SK-N-SH (cell line): ENCODE data around the gene RNPEPL1. TPM values are rescaled to one million over a fixed set of nuclear protein-coding genes. Genes with fewer than 3 reads are reported as not detected.

Source experiments
- CTCF ChIA-PET: fragments of 300-600, 350-600 bp; formaldehyde crosslinking; extraction: SDS; loops from one replicate; lab custom pipeline; 2021; lab: Yijun Ruan, JAX
- POLR2A ChIA-PET: fragments of 350-600 bp; sonication (Branson Sonifier 250); formaldehyde crosslinking; extraction: SDS; loops from one replicate; lab custom pipeline; 2020; ENCODE audit warnings: antibody characterized with exemption, inconsistent platforms; lab: Yijun Ruan, JAX
- DNase-seq: peaks from one replicate; pipeline ENCODE4 v3.0.0; 2012
- H2AFZ ChIP-seq: fragments of 200-600 bp; sonication (generic); 2 replicates; pipeline ENCODE4 v1.8.1; 2016; ENCODE audit warnings: antibody characterized with exemption, mild to moderate bottlenecking, low read depth
- H3F3A ChIP-seq: fragments of 200-600 bp; sonication (generic); replicated peaks from 2 replicates; pipeline ENCODE3; 2016; ENCODE audit warnings: antibody characterized with exemption, mild to moderate bottlenecking; ENCODE audit not compliant: insufficient read depth
- H3K27ac ChIP-seq, 2 experiments: fragments of 200-500 bp in 1 of 2; fragments of 200-600 bp in 1 of 2; sonication (Bioruptor generic) in 1 of 2; sonication (generic), shearing (Covaris generic) in 1 of 2; 2 replicates each; pipeline versions ENCODE4 v1.5.1 to v1.6.1; 2014 to 2016; ENCODE audit warnings: low read depth in 2 of 2, inconsistent platforms in 1 of 2, low read length in 1 of 2, mild to moderate bottlenecking in 1 of 2, mixed read lengths in 1 of 2
- H3K27me3 ChIP-seq: fragments of 200-600 bp; sonication (generic), shearing (Covaris generic); 2 replicates; pipeline ENCODE4 v1.6.1; 2016; ENCODE audit warnings: mixed run types; ENCODE audit not compliant: insufficient read depth
- H3K36me3 ChIP-seq, 2 experiments: fragments of 200-500 bp in 1 of 2; fragments of 200-600 bp in 1 of 2; sonication (Bioruptor generic) in 1 of 2; sonication (generic) in 1 of 2; replicated peaks in 1 of 2; 2 replicates each; pipeline versions ENCODE3 to v1.5.1; 2014 to 2016; ENCODE audit warnings: low read length in 1 of 2, mild to moderate bottlenecking in 1 of 2; ENCODE audit not compliant: insufficient read depth in 2 of 2, control insufficient read depth in 1 of 2
- H3K4me1 ChIP-seq, 2 experiments: fragments of 200-500 bp in 1 of 2; fragments of 200-600 bp in 1 of 2; sonication (Bioruptor generic) in 1 of 2; sonication (generic), shearing (Covaris generic) in 1 of 2; 2 replicates each; pipeline versions ENCODE4 v1.5.1 to v1.6.1; 2014 to 2016; ENCODE audit warnings: low read depth in 1 of 2, low read length in 1 of 2, mixed run types in 1 of 2; ENCODE audit not compliant: insufficient read depth in 2 of 2, control insufficient read depth in 1 of 2
- H3K4me2 ChIP-seq: fragments of 200-600 bp; sonication (generic), shearing (Covaris generic); 2 replicates; pipeline ENCODE4 v1.6.1; 2017; ENCODE audit warnings: mixed run types
- H3K4me3 ChIP-seq, 2 experiments: fragments of 200-500 bp in 1 of 2; fragments of 200-600 bp in 1 of 2; sonication (Bioruptor generic) in 1 of 2; sonication (generic), shearing (Covaris generic) in 1 of 2; 2 replicates each; pipeline versions ENCODE4 v1.5.1 to v1.8.1; 2014 to 2016; ENCODE audit warnings: low read depth in 2 of 2, inconsistent platforms in 1 of 2, low read length in 1 of 2, mild to moderate bottlenecking in 1 of 2, mixed read lengths in 1 of 2, moderate library complexity in 1 of 2
- H3K79me2 ChIP-seq: fragments of 200-600 bp; sonication (generic); 2 replicates; pipeline ENCODE4 v1.8.1; 2017; ENCODE audit warnings: mild to moderate bottlenecking; ENCODE audit not compliant: insufficient read depth
- H3K9ac ChIP-seq: fragments of 200-600 bp; sonication (generic); 2 replicates; pipeline ENCODE4 v1.6.1; 2017; ENCODE audit warnings: mixed run types
- H3K9me2 ChIP-seq: fragments of 200-600 bp; sonication (generic); 2 replicates; pipeline ENCODE4 v1.6.1; 2017; ENCODE audit warnings: mixed run types
- H3K9me3 ChIP-seq: fragments of 200-600 bp; sonication (generic); 2 replicates; pipeline ENCODE4 v1.6.1; 2017; ENCODE audit warnings: mixed run types, mild to moderate bottlenecking, moderate library complexity
- H4K20me1 ChIP-seq: fragments of 200-600 bp; sonication (generic); 2 replicates; pipeline ENCODE4 v1.6.1; 2017; ENCODE audit warnings: mild to moderate bottlenecking, mixed run types; ENCODE audit not compliant: insufficient read depth
- EP300 ChIP-seq, 2 experiments: IDR thresholded peaks; 2 replicates each; pipeline versions ENCODE4 v1.4.0 to v1.6.1; 2012; ENCODE audit warnings: borderline replicate concordance in 1 of 2, low read depth in 1 of 2, low read length in 1 of 2
- EZH2phosphoT487 ChIP-seq: fragments of 200-600 bp; sonication (generic); IDR thresholded peaks from 2 replicates; pipeline ENCODE4 v1.6.1; 2017; ENCODE audit warnings: low read depth, mixed run types, mild to moderate bottlenecking, antibody characterized with exemption, moderate library complexity, borderline replicate concordance
- JUND ChIP-seq: IDR thresholded peaks from 2 replicates; pipeline ENCODE4 v1.4.0; 2012
- MEF2A ChIP-seq: IDR thresholded peaks from 2 replicates; pipeline ENCODE4 v1.4.0; 2012; ENCODE audit warnings: low read depth, borderline replicate concordance
- MXI1 ChIP-seq: IDR thresholded peaks from 2 replicates; pipeline ENCODE4 v1.6.1; 2012; ENCODE audit warnings: mild to moderate bottlenecking, low read depth, low read length, improper control_type of control experiment
- RCOR1 ChIP-seq: fragments of 150-350 bp; IDR thresholded peaks from 2 replicates; pipeline ENCODE4 v1.6.1; 2017; ENCODE audit warnings: antibody characterized with exemption, low read length
- RFX5 ChIP-seq: IDR thresholded peaks from 2 replicates; pipeline ENCODE4 v1.6.1; 2012; ENCODE audit warnings: mild to moderate bottlenecking, improper control_type of control experiment, low read length
- RXRA ChIP-seq: IDR thresholded peaks from 2 replicates; pipeline ENCODE4 v1.4.0; 2012; ENCODE audit warnings: low read depth, mild to moderate bottlenecking, borderline replicate concordance
- TAF1 ChIP-seq: IDR thresholded peaks from 2 replicates; pipeline ENCODE4 v1.6.1; 2012; ENCODE audit warnings: low read depth, mild to moderate bottlenecking, low read length, moderate library complexity, borderline replicate concordance
- WGBS: methylation state at CpG from one replicate; pipeline ENCODE4 v1.1.6; 2017; ENCODE audit warnings: low lambda C conversion rate; 5-methylcytosine and 5-hydroxymethylcytosine counted together
- polyA plus RNA-seq, 3 experiments: library from polyadenylated mRNA; depleted of rRNA; stranded (reverse); fragments of >200 nt; gene quantifications; 2 replicates each; pipeline ENCODE4 v1.2.3, GENCODE V29; 2012
- TF ChIP-seq, protein P1 (sequence below): fragments of 200-600 bp; sonication (generic); IDR thresholded peaks from 2 replicates; pipeline ENCODE4 v1.6.1; 2017; ENCODE audit warnings: antibody characterized with exemption, mild to moderate bottlenecking, moderate library complexity
- TF ChIP-seq, protein P2 (sequence below): IDR thresholded peaks from 2 replicates; pipeline ENCODE4; 2012
- TF ChIP-seq, protein P3 (sequence below): IDR thresholded peaks from 2 replicates; pipeline ENCODE4 v1.4.0; 2012; ENCODE audit warnings: low read depth, borderline replicate concordance
- TF ChIP-seq, protein P4 (sequence below): fragments of 150-350 bp; IDR thresholded peaks from 2 replicates; pipeline ENCODE4 v1.6.1; 2016; ENCODE audit warnings: mild to moderate bottlenecking, low read depth, low read length

Gene RNPEPL1
- polyA plus RNA-seq, 1 of the 3 experiments (the other 2 are of a cell fraction) = 14.3 TPM

DNA sequence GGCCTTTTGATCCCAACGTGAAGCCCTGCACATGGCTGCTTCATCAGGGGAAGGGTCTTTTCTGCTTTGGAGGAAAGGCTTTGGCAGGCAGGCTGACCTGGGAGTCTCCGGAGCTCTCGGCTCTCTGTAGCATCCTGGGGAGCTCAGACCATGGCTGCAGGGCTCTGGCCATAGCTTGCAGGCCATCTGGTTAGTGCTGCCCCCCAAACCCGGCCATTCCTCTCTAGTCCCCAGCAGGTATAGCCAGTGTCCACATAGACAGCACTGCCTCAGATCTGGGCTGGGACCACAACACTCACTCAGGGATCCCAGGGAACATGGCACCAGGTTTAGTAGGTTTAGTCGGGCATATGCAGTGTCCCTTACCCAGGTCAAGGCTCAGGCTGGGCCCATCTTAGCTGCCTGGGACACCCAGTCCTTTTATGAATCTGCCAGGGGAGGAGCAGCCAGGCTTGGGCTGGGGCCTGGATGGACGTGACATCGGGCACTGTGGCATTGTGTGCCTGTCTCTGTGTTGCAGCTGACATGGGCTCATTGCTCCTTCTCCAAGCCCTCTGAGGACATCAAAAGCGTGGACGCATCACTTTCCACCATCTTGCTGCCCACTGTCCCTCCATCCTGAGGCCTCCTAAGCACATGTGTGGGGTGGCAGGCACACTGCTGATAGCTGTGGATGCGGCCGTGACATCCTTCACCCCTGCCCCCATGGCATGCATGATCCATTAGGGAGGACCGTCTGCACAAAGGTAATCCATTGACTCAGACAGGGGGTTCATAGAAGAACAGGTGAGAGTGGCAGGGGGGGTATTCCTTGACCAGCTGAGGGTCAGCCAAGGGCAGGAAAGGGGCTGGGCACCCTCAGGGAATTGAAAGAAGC is 37.8 kb downstream of the RNPEPL1 start:
- no peak overlapping the region for H2AFZ ChIP-seq
- TF ChIP-seq MXI1 (no peak), EZH2phosphoT487 (no peak)
- TF ChIP-seq, protein P1, sequence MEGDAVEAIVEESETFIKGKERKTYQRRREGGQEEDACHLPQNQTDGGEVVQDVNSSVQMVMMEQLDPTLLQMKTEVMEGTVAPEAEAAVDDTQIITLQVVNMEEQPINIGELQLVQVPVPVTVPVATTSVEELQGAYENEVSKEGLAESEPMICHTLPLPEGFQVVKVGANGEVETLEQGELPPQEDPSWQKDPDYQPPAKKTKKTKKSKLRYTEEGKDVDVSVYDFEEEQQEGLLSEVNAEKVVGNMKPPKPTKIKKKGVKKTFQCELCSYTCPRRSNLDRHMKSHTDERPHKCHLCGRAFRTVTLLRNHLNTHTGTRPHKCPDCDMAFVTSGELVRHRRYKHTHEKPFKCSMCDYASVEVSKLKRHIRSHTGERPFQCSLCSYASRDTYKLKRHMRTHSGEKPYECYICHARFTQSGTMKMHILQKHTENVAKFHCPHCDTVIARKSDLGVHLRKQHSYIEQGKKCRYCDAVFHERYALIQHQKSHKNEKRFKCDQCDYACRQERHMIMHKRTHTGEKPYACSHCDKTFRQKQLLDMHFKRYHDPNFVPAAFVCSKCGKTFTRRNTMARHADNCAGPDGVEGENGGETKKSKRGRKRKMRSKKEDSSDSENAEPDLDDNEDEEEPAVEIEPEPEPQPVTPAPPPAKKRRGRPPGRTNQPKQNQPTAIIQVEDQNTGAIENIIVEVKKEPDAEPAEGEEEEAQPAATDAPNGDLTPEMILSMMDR = no peak
- TF ChIP-seq, protein P2, sequence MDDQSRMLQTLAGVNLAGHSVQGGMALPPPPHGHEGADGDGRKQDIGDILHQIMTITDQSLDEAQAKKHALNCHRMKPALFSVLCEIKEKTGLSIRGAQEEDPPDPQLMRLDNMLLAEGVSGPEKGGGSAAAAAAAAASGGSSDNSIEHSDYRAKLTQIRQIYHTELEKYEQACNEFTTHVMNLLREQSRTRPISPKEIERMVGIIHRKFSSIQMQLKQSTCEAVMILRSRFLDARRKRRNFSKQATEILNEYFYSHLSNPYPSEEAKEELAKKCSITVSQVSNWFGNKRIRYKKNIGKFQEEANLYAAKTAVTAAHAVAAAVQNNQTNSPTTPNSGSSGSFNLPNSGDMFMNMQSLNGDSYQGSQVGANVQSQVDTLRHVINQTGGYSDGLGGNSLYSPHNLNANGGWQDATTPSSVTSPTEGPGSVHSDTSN = no peak
- CTCF ChIA-PET = interaction anchor here (0.6 to 3.6 kb wide), 6 partner anchors 9 to 40 kb away, joined by 3 to 15 read pairs (median 6); no protein-coding TSS in a partner anchor
- H3K4me3 ChIP-seq = no peak overlapping the region
- no peak overlapping the region for H3K4me2 ChIP-seq
- H3K9me3 ChIP-seq = no peaks in the 10 kb centered on the region
- no peaks in the 10 kb centered on the region for H3K79me2 ChIP-seq
- 88% methylated on average over 11 of the region's 12 CpGs for WGBS
- no peak overlapping the region for H3K27ac ChIP-seq
- H3K27me3 ChIP-seq = no peaks in the 10 kb centered on the region
- no peak for DNase-seq
- H3K4me1 ChIP-seq = peaks cover 0 to 15% of the 10 kb centered on the region in 2 experiments; a peak in 1 of 4 replicates
- H3F3A ChIP-seq = no peaks in the 10 kb centered on the region
- POLR2A ChIA-PET = no interaction called here
- H3K36me3 ChIP-seq = no peaks in the 10 kb centered on the region
- H3K9ac ChIP-seq = no peak overlapping the region
- no peaks in the 10 kb centered on the region for H3K9me2 ChIP-seq
- no peaks in the 10 kb centered on the region for H4K20me1 ChIP-seq

DNA sequence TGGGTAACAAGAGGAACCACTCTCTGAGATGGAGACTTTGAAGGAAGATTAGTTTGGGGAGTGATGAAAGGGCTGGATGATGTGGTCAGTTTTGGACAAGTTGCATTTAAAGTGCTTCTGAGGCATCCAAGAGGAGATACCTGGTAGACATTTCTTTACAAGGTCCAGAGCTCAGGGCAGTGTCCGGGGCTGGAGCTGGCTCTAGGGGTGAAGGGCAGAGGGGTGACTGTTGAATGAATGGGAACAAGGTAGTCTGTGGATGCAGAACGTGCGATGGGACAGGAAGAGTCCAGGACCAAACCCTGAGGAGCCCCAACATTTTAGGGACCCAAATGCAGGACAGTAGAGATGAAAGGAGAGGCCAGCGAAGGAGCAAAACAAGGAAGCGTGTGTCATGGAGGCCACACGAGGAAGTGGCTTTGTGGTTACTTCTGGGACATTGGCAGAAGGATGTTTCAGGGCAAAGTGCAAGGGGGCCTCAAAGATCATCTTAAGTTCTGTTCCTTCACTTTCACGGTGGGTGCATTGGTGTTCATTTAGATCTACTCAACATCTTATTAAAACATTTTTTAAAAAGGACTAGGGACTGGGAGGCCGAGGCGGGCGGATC is 43.4 kb downstream of the RNPEPL1 start:
- no peak for DNase-seq
- H3K4me2 ChIP-seq = no peak overlapping the region
- ChIA-PET CTCF (no interaction called here), POLR2A (no interaction called here)
- H3F3A ChIP-seq = no peaks in the 10 kb centered on the region
- H4K20me1 ChIP-seq = no peaks in the 10 kb centered on the region
- peaks cover 0 to 14% of the 10 kb centered on the region in 2 experiments; a peak in 2 of 4 replicates for H3K4me1 ChIP-seq
- no peaks in the 10 kb centered on the region for H3K27me3 ChIP-seq
- H3K36me3 ChIP-seq = no peaks in the 10 kb centered on the region
- no peak overlapping the region for H3K27ac ChIP-seq
- no peaks in the 10 kb centered on the region for H3K79me2 ChIP-seq
- H3K9ac ChIP-seq = no peak overlapping the region
- no peaks in the 10 kb centered on the region for H3K9me2 ChIP-seq
- no peaks in the 10 kb centered on the region for H3K9me3 ChIP-seq
- no peak for TF ChIP-seq JUND
- no peak for TF ChIP-seq RXRA
- no peak for TF ChIP-seq EP300 (IDR thresholded peaks at IDR 0.05; ENCODE audit: borderline replicate concordance in 1 of 2, low read depth in 1 of 2, low read length in 1 of 2)
- no peak for TF ChIP-seq MEF2A
- TF ChIP-seq RCOR1 = no peak
- no peak for TF ChIP-seq RFX5
- TF ChIP-seq, protein P3, sequence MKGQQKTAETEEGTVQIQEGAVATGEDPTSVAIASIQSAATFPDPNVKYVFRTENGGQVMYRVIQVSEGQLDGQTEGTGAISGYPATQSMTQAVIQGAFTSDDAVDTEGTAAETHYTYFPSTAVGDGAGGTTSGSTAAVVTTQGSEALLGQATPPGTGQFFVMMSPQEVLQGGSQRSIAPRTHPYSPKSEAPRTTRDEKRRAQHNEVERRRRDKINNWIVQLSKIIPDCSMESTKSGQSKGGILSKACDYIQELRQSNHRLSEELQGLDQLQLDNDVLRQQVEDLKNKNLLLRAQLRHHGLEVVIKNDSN = no peak
- no peak for TF ChIP-seq MXI1
- no peak for TF ChIP-seq TAF1
- TF ChIP-seq, protein P4, sequence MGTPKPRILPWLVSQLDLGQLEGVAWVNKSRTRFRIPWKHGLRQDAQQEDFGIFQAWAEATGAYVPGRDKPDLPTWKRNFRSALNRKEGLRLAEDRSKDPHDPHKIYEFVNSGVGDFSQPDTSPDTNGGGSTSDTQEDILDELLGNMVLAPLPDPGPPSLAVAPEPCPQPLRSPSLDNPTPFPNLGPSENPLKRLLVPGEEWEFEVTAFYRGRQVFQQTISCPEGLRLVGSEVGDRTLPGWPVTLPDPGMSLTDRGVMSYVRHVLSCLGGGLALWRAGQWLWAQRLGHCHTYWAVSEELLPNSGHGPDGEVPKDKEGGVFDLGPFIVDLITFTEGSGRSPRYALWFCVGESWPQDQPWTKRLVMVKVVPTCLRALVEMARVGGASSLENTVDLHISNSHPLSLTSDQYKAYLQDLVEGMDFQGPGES = no peak
- 84% methylated on average over 10 of the region's 10 CpGs for WGBS
- H3K4me3 ChIP-seq = no peak overlapping the region
- H2AFZ ChIP-seq = no peak overlapping the region
